GM18511 (cell line): ENCODE measurements around the gene PSG1.
"Not testable (repeated sequence)": the region's sequence is repeated elsewhere in the genome, so short reads cannot be mapped to it uniquely, and the experiment has no call there.

Experiments used
- ATAC-seq: cut with Tn5 transposase; IDR thresholded peaks from one replicate; pipeline ENCODE4 v1.9.1; 2021; ENCODE audit warnings: mild to moderate bottlenecking, moderate library complexity; ENCODE audit not compliant: unreplicated experiment

Gene PSG1

DNA sequence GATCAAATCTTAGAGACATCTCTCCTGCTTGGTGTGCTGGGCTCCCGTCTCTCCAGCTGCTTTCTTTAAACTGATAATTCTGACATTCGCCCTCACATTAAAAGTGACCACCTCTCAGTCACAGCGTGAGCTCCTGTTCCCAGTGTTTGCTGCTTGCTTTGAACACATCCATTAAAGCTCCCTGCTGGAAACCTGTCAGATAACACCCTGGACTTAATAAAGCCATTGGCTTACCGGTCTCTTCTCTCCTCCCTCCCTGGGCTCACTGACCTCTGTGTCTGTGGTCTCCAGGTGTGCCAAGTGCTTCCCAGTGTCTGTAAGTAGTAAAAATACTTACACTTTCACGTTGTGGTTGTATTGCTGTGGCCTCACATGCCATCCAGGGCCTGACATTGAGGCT lies 2.5 kb upstream of the PSG1 start:
- not testable (repeated sequence) for ATAC-seq

DNA sequence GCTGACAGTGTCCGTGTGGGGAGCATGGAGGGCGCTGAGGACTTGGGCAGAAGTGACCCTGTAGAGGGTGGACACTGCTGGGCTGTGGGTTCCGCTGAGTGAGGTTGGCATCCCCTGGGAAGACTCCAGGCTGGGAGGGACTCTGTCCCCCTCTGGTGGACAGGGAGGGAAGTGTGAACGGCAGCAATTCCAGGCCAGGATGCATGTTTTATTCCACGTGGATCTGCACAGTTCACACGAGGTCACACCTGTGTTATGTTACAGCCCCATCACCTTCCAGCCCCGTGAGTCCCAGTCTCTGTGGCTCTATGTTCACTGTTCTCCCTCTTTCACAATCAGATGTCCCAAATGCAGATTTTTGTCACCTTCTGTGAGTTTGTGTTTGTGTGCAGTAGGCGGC lies 1.8 kb upstream of the PSG1 start:
- ATAC-seq: not testable (repeated sequence)

DNA sequence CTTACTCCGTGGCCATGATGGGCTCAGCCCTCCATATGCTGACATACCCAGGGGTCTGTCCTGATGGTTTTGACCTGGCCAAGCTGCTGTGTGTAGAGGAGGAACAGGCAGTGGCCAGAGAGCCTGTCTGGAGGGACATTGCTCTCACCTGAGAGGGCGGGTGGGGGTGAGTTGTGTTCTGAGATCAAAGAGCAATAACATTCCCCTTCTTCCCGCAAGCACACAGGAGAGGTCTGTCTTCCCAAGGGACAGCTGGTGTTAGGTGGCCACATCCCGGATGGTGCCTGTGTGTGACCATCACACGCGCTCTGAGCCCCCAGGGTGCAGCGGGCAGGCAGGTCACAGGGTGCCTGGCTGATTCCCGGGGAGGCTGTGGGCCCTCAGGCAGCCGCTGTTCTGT lies 1.1 kb upstream of the PSG1 start:
- not testable (repeated sequence) for ATAC-seq

DNA sequence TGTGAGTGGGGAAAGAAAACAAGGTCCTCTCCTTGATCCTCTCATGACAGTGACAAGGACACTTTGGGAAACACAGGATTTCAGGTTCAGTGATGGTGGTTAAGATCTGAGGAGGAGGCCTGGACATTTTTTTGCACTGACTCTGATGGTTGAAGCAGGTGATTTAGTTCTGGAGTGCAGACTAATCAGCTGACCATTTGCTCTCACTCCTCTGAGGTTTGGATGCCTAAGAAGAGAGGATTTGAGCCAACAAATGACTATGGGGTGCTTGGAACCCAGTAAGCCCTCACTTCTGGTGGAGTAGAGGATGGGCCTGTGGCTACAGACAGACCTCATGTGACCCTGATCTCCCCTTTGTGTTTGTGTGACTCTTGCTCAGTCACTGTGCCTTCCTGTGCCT lies 2.9 kb downstream of the PSG1 start:
- ATAC-seq: not testable (repeated sequence)

DNA sequence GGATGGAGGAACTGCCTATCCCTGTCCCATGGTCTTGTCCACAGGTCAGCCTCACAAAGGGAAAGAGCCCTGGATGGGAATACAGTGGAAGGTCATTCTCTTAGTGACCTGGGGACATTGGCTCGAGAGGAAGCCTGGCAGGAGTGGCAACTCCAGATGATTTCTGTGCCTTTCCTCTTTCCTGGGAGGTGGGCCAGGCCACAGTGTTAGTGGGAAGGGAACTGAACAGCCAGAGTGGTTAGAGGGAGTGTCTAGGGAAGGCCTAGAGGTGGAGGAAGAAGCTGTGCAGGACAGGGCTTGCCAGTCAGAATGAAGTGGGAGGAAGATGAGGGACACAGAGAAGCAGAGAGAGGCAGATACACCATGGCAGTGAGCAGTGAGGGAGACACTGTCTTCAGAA lies 3.6 kb downstream of the PSG1 start:
- not testable (repeated sequence) for ATAC-seq

DNA sequence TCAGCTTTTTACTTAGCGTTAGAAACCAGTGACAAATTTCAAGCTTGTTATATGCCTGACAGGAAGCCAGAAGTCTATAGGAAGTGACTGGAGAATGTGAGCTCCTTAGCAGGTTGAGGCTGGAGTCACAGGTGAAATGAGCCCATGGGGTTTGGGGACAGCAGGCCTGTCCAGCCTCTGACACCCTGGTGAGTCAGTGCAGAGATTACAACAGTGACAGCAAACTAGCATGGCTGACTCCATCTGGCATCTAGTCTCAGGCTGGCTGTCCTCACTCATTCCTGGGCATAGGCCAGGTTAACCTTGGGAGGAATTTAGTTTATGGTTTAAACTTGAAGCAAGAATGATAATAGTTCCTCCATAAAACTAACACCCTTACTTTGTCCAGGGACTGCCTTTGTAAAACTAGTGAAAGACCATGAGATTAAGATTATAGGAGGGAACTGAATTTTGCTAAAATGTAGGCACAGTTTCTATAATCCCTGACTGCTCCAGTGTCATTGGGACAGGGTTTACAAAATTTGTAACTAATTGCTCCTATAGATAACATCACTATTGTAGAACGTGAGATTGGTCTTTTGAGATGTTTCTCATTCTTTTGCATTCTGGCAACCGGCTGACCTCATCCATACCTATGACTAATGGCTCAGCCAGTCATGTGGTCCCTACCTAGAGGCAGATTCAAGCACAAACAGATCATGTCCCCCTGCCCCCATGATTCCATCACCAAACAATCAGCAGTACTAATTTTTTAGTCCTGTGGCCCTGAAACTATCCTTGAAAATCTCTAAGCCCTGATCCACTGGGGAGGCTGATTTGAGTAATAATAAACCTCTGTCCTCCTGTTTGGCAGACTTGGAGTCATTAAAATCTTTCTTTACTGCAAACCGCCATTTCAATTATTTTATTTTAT lies 4.4 kb downstream of the PSG1 start:
- ATAC-seq: not testable (repeated sequence)

DNA sequence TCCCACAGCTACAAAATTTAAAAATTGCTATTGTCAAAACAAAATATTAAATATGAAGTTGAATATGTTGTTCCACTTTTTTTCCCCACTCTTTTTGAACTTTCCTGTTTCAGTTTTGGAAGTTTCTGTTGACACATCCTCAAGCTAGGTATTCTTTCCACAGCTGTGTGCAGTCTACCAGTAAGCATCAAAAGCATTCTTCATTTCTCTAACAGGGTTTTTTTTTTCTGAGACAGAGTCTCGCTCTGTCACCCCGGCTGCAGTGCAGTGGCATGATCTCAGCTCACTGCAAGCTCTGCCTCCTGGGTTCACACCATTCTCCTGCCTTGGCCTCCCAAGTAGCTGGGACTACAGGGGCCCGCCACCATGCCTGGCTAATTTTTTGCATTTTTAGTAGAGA lies 5.4 kb downstream of the PSG1 start:
- ATAC-seq: not testable (repeated sequence)

DNA sequence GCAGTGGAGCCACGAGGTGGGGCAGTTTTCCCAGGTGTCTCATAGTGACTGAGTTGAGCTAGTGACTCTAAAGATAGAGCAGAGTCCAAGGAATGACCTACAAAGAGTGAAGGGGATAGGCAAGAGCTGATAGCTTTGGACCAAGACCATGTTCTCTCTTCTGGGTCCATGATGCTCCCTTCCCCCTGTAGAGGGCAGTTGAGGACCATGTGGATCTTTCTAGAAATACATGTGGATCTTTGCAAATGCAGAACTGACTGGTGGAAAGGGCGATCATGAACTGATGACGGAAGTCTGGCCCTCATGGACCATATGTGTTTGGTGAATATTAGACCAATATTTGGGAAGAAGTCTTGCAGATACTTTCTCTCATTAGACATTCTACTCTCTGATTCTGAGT lies 6.9 kb downstream of the PSG1 start:
- ATAC-seq: no peak

DNA sequence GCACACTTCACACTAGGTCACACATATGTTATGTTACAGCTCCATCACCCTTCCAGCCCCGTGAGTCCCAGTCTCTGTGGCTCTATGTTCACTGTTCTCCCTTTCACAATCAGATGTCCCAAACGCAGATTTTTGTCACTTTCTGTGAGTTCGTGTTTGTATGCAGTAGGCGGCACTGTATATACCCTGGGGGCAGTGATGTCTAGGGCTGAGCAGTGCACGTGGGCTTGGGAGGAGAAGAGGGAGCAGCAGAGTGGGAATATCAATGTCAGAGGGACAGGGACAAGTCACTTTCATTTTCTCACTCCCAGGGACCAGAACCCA lies 22.0 kb downstream of the PSG1 start:
- ATAC-seq: no peak

DNA sequence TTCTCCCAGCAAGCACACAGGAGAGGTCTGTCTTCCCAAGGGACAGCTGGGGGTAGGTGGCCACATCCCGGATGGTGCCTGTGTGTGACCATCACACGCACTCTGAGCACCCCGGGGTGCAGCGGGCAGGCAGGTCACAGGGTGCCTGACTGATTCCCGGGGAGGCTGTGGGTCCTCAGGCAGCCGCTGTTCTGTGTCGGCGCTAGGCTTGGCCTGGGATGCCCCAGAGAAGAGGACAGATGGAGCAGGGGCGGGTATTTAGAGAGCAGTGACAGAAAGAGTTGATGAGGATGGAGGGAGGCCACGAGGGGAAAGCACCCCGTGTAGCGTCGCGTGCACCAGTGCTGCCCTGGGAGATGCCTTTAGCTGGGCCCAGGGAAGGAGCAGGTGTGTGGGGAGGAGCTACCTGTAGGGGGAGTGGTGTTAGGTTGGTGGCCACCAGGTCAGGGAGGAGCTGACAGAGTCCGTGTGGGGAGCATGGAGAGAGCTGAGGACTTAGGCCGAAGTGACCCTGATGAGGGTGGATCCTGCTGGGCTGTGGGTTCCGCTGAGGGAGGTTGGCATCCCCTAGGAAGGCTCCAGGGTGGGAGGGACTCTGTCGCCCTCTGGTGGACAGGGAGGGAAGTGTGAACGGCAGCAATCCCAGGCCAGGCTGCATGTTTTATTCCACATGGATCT lies 22.5 kb downstream of the PSG1 start:
- ATAC-seq: not testable (repeated sequence)

DNA sequence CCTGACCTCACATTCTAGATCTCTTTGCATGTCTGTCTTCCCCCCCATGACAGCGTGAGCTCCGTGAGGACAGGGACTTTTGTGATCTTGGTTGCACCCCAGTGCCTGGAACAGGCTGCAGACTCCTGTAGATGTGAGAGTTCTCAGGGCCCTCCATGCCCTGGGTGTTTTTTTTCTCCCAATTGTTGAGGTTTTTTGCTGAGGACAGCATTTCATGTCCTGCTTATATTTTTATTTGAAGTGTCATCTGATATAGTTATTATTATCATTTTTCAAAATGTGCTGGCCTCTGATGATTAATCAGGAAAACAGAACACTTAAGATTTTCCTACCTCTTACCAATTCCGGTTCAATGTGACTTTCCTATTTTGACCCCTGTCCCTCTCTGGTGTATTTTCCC lies 24.8 kb downstream of the PSG1 start:
- not testable (repeated sequence) for ATAC-seq

DNA sequence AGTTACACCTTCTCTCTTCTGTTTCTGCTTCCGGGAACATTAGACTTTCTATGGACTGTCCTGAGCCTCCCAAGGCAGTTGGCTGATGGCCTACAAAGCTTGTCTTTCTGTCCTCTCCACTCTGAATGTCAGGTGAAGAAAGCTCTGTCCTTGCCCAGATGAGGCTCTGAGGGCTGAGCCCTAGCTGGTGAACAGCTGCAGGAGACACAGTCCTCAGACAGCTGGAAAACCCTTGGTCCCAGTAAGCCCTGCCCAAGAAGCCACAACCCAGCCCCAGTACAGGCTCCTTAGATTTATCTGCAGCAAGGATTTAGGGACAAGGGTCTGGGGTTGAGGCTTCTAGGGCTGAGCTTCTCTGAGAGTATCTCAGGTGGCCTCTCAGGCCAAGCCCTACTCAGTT lies 26.3 kb downstream of the PSG1 start:
- not testable (repeated sequence) for ATAC-seq

DNA sequence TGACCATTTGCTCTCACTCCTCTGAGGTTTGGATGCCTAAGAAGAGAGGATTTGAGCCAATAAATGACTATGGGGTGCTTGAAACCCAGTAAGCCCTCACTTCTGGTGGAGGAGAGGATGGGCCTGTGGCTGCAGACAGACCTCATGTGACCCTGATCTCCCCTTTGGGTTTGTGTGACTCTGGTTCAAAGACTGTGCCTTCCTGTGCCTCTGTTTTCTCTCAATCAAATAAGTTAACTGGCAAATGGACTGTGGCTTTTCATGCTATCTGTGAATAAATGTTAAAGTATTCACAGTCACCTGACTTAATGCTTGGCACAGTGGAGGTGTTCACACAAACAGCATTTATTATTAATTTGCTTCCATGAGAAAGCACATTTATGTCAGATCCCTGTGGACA lies 26.7 kb downstream of the PSG1 start:
- not testable (repeated sequence) for ATAC-seq

DNA sequence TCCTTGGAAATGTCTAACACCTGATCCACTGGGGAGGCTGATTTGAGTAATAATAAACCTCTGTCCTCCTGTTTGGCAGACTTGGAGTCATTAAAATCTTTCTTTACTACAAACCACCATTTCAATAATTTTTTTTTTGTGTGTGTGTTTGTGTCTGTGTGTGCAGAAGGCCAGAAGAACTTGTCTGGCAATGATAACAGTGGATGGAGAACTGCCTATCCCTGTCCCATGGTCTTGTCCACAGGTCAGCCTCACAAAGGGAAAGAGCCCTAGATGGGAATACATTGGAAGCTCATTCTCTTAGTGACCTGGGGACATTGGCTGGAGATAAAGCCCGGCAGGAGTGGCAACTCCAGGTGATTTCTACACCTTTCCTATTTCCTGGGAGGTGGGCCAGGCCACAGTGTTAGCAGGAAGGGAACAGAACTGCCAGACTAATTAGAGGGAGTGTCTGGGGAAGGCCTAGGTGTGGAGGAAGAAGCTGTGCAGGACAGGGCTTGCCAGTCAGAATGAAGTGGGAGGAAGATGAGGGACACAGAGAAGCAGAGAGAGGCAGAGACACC lies 27.7 kb downstream of the PSG1 start:
- ATAC-seq: not testable (repeated sequence)

DNA sequence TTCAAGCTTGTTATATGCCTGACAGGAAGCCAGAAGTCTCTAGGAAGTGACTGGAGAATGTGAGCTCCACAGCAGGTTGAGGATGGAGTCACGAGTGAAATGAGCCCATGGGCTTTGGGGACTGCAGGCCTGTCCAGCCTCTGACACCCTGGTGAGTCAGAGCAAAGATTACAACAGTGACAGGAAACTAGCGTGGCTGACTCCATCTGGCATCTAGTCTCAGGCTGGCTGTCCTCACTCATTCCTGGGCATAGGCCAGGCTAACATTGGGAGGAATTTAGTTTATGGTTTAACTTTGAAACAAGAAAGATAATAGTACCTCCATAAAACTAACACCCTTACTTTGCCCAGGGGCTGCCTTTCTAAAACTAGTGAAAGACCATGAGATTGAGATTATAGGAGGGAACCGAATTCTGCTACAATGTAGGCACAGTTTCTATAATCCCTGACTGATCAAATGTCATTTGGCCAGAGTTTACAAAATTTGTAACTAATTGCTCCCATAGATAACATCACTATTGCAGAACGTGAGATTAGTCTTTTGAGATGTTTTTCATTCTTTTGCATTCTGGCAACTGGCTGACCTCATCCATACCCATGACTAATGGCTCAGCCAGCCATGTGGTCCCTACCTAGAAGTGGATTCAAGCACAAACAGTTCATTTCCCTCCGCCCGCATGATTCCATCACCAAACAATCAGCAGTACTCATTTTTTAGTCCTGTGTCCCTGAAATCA lies 28.4 kb downstream of the PSG1 start:
- ATAC-seq: no peak

DNA sequence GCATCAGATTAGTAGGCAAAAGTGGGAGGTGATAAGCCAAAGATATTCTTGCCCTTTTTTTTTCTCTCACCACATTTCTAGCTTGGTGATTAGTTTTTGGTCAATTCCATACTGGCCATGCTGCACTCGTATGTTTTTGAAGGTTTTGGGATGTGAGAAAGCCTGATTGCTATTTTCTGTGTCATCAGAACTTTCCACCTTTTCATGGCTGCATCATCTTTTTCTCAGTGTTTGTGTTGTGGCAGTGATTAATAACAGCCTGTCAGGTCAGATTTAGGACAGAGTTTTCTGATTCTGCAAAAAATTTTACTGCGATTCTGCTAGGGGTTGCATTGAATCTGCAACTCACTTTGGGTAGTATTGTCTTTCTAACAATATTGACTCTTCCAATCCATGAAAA lies 32.9 kb downstream of the PSG1 start:
- ATAC-seq: no peak

DNA sequence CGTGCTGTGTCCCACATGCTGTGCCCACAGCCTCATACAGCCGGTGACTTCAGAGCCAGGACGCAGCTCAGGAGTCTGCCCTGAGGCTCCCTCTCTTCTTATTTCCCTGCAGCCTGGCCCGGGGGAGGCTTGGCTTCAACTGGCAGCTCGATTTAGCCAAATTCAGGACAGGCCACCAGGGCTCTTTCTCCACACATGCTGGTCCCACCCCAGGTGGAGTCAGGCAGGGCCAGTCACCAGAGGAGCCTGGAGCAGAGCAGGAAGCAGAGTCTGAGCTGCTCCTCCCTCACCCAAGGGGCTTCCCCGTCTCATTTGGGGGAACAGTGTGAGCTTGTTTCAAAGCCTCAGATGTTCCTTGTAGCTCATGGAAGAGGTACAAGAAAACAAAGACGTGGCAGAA lies 35.9 kb downstream of the PSG1 start:
- ATAC-seq: not testable (repeated sequence)

DNA sequence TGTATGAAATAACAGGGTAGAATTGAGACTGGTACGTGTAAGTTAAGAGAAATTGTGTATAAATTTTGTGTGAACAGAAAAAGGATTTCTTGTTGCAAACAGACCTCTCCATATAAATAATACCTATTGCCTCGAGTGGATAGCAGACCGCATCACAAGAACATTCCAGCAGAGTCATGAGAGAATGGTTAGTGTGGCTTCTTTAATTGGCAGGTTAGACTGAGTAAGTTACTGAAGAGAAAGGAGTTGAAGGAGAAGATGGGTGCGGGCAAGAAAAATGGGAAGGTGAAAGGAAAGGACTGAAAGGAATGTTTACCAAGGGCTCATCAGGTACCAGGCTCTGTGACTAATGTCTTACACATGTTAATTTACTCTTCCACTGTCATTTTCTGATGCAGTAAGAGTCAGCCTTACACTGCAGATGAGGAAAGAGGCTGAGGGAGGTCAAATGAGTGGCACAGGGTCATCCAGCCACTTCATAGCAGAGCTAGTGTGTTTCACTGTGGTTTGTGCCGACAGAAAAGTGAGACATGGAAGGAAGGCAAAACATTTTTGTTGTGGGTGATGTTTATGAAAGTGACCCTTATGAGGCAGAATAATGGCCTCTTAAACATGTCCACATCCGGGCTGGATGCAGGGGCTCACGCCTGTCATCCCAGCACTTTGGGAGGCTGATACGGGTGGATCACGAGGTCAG lies 46.6 kb downstream of the PSG1 start:
- not testable (repeated sequence) for ATAC-seq

DNA sequence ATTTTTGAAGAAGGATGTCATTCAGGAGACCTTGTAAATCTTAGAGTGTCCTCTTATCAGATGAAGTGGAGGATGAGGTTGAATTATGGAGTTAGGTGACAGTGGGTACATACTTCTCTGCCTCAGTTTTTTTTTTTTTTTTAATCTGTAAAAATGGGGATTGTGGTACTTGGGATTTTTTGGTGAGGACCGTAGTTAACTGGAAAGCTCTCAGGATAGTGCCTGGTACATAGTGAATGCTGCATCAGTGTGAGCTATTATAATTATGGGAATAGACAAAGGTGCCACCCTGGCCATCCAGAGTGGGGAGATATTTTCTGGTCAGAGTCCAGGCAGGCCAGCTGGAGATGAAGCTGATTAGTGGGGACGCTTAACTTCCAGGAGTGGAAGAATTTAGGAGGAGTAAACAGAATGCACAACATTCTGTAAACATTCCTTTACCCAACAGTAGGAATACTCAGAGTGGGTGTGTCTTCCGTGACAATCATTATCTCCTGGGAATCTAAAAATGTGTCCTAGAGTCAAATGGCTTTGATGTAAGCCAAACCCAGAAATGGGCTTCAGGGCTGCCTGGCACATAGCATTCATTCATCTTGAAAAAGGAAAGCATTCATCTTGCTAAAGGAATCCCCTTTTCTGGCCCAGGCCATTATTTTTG lies 47.4 kb downstream of the PSG1 start:
- ATAC-seq: not testable (repeated sequence)
